ENCODE results near the gene PADI6.

DNA sequence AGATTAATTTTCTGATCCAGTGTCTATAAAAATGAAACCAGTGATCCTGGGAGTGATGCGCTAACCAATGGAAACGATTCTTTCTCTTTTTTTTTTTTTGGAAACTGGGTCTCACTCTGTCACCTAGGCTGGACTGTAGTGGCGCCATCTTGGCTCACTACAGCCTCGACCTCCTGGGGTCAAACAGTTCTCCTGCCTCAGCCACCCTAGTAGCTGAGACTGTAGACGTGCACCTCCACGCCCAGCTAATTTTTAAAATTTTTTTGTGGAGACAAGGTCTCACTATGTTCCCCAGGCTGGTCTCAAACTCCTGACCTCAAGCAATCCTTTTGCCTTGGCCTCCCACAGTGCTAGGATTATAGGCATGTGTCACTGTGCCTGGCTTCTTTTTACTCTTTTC, 70.8 kb downstream of the PADI6 start:
- TF ChIP-seq RAD51 (IDR thresholded peaks at IDR 0.05) (no peak), ZZZ3 (IDR thresholded peaks at IDR 0.05; ENCODE audit: control insufficient read depth, insufficient read length, low read depth) (no peak), HDGF (IDR thresholded peaks at IDR 0.05) (no peak), TAF1 (IDR thresholded peaks at IDR 0.05; ENCODE audit: borderline replicate concordance, low read depth, low read length) (no peak), ZNF274 (IDR thresholded peaks at IDR 0.05; ENCODE audit: insufficient read depth, insufficient read length) (no peak), CREB1 (IDR thresholded peaks at IDR 0.05; ENCODE audit: low read depth) (no peak)
- TF ChIP-seq, protein P1, sequence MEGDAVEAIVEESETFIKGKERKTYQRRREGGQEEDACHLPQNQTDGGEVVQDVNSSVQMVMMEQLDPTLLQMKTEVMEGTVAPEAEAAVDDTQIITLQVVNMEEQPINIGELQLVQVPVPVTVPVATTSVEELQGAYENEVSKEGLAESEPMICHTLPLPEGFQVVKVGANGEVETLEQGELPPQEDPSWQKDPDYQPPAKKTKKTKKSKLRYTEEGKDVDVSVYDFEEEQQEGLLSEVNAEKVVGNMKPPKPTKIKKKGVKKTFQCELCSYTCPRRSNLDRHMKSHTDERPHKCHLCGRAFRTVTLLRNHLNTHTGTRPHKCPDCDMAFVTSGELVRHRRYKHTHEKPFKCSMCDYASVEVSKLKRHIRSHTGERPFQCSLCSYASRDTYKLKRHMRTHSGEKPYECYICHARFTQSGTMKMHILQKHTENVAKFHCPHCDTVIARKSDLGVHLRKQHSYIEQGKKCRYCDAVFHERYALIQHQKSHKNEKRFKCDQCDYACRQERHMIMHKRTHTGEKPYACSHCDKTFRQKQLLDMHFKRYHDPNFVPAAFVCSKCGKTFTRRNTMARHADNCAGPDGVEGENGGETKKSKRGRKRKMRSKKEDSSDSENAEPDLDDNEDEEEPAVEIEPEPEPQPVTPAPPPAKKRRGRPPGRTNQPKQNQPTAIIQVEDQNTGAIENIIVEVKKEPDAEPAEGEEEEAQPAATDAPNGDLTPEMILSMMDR (IDR thresholded peaks at IDR 0.05 in 2 of 3, conservative IDR thresholded peaks at IDR 0.05 in 1 of 3; ENCODE audit: control insufficient read depth in 2 of 3, extremely low read depth in 1 of 3, insufficient read depth in 1 of 3, low read depth in 3 of 3, low read length in 3 of 3): no peak
